GM18499 (cell line): ENCODE measurements around the gene APRT.

Experiments
- ATAC-seq: cut with Tn5 transposase; IDR thresholded peaks from one replicate; pipeline ENCODE4 v1.9.1; 2021; ENCODE audit warnings: moderate number of reproducible peaks; ENCODE audit not compliant: insufficient read depth, unreplicated experiment

The APRT gene

GRCh38 chr16:88809676-88810165 is 2.0 kb downstream of the APRT start:
- no peak for ATAC-seq

DNA sequence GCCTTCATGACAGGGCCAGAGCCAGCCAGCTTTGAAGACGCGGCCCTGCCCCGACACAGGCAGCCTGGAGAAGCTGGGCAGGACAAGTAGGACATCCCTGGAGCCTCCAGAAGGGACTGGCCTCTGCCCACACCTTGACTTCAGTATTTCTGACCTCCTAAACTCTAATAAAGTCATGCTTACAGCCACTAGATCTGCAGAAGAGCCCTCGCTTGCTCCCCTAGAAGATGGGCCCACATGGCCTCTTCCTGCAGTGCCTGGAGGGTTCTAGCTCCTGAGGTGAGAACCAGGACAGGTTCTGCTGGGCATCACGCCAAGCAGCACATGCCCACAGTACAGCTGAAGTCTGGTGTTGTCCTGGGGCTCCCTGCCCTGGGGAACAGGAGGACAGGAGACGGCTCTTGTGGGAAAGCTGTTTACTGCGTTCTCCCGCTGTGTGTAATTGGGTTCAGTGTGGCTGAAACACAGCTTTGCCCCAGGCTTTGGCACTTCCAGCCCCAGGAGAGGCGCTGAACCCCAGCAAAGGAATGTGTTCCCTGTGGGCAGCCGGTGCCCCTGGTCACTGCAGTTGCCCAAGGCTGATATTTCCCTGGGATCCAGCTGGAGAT is 2.6 kb downstream of the APRT start:
- ATAC-seq = no peak

GRCh38 chr16:88807626-88808453 is 3.9 kb downstream of the APRT start:
- no peak for ATAC-seq

- no peak for ATAC-seq
These were observed 4.5 kb downstream of the APRT start for GRCh38 chr16:88807142-88807625.

DNA sequence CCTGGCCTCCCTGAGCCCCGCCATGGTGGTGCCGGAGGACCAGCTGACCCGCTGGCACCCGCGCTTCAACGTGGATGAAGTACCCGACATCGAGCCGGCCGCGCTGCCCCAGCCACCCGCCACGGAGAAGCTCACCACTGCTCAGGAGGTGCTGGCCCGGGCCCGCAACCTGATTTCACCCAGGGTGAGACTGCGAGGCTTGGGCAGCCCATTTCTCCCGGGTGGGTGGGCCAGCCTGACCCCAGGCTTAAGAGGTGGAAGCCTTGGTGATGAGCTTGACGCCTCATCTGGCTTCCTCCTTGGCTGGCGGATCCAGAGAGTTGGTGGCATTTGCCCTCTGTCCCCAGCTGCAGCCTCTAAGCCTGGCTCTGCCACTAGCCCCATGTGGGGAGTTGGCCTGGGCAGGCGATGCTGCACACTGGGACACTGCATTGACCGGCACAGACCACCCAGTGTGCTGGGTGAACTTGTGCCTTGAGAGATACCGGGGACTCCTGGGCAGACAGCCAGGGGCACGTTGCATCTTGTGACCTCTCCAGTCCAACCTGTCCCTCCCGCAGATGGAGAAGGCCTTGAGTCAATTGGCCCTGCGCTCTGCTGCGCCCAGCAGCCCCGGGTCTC is 5.1 kb downstream of the APRT start:
- ATAC-seq = no peak

DNA sequence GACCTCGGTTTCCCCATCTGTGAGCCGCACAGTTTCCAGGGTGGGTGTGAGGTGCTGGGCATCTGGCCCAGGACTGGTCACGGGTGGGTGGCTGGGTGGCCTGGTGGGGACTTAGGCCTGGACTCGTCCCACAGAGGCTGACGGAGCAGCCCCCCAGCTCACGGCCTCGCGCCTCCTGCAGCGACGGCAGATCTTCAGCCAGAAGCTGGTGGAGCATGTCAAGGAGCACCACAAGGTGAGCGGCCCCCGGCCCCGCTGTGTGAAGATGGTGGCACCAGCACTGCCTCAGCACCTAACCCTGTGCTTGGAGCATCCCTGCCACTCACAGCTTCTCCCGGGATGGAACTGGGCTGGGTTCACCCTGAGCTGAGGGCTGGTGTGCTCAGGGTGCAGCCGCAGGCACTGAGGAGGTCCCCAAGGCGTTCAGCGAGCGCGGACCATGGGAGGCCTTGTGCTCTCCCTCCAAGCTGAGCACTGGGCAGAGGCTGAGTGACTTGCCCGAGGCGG is 5.8 kb downstream of the APRT start:
- ATAC-seq = no peak

- no peak for ATAC-seq
These were observed 6.4 kb downstream of the APRT start for GRCh38 chr16:88805340-88805715.

DNA sequence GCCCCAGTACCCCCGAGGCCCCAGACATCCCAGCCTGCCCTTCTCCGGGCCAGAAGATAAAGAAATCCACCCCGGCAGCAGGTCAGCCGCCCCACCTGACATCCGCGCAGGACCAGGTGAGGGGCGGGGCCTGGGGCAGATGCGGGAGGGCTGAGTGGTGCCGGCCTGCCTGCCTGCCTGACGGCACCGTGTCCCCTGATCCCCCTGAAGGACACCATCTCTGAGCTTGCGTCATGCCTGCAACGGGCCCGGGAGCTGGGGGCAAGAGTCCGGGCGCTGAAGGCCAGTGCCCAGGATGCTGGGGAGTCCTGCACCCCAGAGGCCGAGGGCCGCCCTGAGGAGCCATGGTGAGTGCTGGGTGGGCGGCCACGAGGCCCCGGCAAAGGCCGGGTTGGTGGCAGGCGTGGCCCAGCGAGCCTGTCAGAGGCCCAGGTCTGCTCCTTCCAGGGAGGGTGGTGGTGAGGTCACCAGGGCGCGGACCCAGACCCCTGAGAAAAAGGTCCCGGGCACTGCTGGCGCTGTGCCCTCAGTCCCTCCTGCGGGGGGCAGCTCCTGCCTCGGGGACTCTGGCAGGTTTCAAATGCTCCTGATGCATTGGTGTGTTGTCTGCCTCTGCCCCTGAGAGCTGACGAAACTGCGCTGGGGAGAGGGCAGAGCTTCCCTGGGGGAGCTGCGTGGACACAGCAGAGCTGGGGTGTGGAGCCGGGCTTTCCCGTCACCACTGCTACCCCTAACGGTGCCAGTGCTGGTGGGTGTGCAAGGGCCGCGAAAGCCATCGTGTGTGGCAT is 7.0 kb downstream of the APRT start:
- ATAC-seq = no peak

DNA sequence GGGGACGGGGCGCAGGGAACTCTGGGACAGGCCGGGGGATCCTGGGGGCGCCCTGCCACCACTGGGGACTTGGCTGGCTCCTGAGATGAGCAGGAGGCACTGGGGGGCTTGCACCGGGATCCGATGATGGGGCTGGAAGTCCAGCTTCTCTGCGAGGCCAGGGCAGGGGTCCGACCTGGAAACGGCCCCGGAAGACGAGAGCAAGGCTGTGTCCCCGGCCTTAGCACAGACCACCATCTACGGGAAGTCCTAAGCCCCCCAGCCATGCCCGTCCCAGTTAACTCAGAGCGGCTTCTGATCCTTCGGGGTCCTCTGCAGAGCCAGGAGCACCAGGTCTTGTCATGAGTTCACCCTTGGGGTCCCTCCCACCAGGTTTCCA is 7.6 kb downstream of the APRT start:
- no peak for ATAC-seq

DNA sequence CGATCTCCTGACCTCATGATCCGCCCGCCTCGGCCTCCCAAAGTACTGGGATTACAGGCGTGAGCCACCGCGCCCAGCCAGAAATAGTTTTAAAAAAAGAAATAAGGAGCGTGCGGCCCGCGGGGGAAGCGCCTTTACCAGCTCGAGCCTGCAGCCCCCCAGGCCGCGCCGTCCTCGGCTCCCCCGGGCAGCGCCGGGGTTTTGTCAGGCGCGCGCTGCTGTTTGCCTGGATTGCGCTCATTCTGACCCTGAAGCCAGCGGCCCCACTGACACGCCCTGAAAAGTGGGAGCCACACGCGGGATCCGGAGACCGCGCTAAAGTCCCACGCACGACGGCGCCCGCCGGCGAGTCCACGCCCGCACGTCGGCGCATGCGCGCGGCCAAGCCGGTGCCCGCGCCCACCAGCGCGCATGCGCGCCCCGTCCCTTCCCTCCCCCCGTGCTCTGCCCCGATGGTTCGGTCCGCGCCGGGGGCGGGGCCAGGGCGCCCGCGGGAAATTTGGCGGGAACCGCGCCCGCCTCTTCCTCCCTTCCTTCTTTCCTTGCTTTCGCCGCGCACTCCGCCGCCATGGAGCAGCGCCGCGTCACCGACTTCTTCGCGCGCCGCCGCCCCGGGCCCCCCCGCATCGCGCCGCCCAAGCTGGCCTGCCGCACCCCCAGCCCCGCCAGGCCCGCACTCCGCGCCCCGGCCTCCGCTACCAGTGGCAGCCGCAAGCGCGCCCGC is 8.3 kb downstream of the APRT start, which contains the start of gene CDT1:
CDT1 (plus strand) TSS at position 526 of the 724 bp plus-strand sequence; CDS start at position 569, 43 bp downstream.
- ATAC-seq = no peak

- no peak for ATAC-seq
These were observed 11.5 kb downstream of the APRT start for GRCh38 chr16:88800277-88800592.

DNA sequence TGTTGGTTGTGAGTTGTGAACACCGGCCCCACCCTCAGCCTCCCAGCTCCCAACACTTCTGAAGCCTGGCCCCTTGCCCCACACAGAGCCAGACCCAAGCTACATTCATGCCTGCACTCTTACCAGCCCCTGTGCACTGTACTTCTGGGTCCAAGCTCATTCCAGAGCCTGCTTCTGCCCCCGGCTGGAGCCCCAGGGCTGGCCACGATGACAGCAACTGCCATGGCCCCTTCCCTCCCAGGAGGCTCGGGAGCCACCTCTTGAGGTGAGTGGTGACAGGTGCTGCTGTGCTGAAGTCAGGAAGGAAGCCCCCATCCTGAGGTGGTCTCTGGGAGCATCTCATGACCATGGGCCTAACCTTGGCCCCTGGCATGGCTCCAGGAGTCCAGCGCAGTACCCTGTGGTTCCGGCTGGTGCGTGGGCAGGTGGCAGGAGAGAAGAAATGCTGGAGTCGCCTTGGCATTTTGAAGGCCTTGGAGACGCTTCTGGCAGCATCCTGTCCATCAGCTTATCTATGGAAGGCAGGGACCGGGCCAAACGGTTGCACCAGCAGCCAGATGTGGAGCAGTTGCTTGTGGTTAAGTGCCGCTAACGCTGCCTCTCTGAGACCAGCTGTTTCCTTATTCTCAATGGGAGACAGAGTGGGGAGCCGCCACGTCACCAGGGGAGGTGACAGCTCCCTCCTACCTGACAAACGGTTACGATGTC is 12.0 kb downstream of the APRT start:
- no peak for ATAC-seq

GRCh38 chr16:88798772-88799455 is 12.8 kb downstream of the APRT start:
- ATAC-seq = no peak

DNA sequence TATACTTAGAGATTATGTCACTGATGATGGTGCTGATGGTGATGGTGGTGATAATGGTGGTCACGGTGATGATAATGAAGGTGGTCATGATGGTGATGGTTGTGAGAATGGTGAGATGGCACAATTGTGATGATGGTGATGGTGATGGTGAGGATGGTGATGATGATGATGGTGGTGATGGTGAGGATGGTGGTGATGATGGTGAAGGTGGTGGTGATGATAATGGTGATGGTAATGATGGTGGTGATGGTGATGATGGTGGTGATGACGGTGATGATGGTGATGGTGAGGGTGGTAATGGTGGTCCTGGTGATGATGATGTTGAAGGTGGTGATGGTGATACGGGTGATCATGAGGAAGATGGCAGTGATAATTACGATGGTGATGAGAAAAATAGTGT is 13.7 kb downstream of the APRT start:
- no peak for ATAC-seq

DNA sequence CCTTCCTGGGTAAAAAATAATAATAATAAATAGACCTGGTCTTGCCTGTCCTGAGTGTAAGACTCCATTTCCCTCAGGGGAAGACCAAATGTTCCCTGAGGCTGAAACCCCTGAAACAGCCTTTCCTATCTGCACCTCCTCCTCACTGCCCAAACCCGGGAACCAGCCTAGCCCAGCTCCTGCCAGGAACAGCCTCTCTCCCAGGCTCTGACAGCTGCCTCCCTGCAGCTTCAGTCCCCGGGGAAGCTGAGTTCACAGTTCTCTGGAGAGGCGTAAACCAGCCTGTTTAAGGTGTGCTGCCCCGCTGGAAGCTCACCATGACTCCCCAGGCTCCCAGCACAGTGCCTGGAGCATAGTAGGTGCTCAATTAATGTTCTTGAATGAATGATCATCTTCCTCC is 15.4 kb downstream of the APRT start:
- no peak for ATAC-seq

GRCh38 chr16:88793251-88793954 is 18.3 kb downstream of the APRT start:
- no peak for ATAC-seq

- ATAC-seq = no peak
These were observed 19.0 kb downstream of the APRT start for GRCh38 chr16:88792668-88793250.
